HepG2 (cell line): ENCODE measurements around the gene TNNI3. TPM values are rescaled to one million over a fixed set of nuclear protein-coding genes. Genes with fewer than 3 reads are reported as not detected.

Experiments
- CTCF ChIP-seq: sonication (generic); formaldehyde crosslinking; IDR thresholded peaks from 2 replicates; pipeline ENCODE4 v1.5.0; 2020; ENCODE audit warnings: mild to moderate bottlenecking, missing genetic modification reagents, moderate library complexity
- HCFC1 ChIP-seq: fragments of 150-350 bp; IDR thresholded peaks from 2 replicates; pipeline ENCODE4 v1.6.1; 2014; ENCODE audit warnings: low read depth, low read length
- IRF9 ChIP-seq: sonication (generic); formaldehyde crosslinking; IDR thresholded peaks from 2 replicates; pipeline ENCODE4 v1.8.0; 2022; ENCODE audit warnings: missing genetic modification reagents, mild to moderate bottlenecking, borderline replicate concordance
- NFYC ChIP-seq: IDR thresholded peaks from 2 replicates; pipeline ENCODE4 v1.6.1; 2016; ENCODE audit warnings: missing genetic modification reagents, missing compliant biosample characterization
- SKI ChIP-seq: fragments of 450-650 bp; IDR thresholded peaks from one replicate; pipeline ENCODE4 v1.6.1; 2018; ENCODE audit warnings: mild to moderate bottlenecking; ENCODE audit not compliant: partially characterized antibody
- ZHX1 ChIP-seq: sonication (generic); formaldehyde crosslinking; IDR thresholded peaks from 2 replicates; pipeline ENCODE4 v1.8.1; 2022; ENCODE audit warnings: low read depth, mild to moderate bottlenecking, missing genetic modification reagents
- ZNF281 ChIP-seq: sonication (generic); formaldehyde crosslinking; IDR thresholded peaks from 2 replicates; pipeline ENCODE4 v1.4.0; 2020; ENCODE audit warnings: missing genetic modification reagents, borderline replicate concordance
- ZNF296 ChIP-seq: sonication (generic); formaldehyde crosslinking; conservative IDR thresholded peaks from 2 replicates; pipeline ENCODE4 v1.5.0; 2020; ENCODE audit warnings: mild to moderate bottlenecking, missing genetic modification reagents
- ZNF446 ChIP-seq: sonication (generic); formaldehyde crosslinking; IDR thresholded peaks from 2 replicates; pipeline ENCODE4 v1.5.0; 2020; ENCODE audit warnings: mild to moderate bottlenecking, missing genetic modification reagents
- ZNF484 ChIP-seq: sonication (generic); formaldehyde crosslinking; IDR thresholded peaks from 2 replicates; pipeline ENCODE4 v1.5.1; 2020; ENCODE audit warnings: mild to moderate bottlenecking, low read depth, missing genetic modification reagents, borderline replicate concordance
- ZNF768 ChIP-seq: sonication (generic); formaldehyde crosslinking; IDR thresholded peaks from 2 replicates; pipeline ENCODE4 v1.4.0; 2020; ENCODE audit warnings: missing genetic modification reagents
- ZNF850 ChIP-seq: sonication (generic); formaldehyde crosslinking; conservative IDR thresholded peaks from 2 replicates; pipeline ENCODE4 v1.9.0; 2021; ENCODE audit warnings: mild to moderate bottlenecking, missing genetic modification reagents
- polyA plus RNA-seq, 8 experiments: library from polyadenylated mRNA; depleted of rRNA in 3 of 8; stranded (reverse) in 7 of 8; unstranded in 1 of 8; fragments of >200 nt; fragmentation: Illumina TruSeq in 4 of 8; extraction: Trizol in 4 of 8; gene quantifications; 2 replicates each; pipeline versions ENCODE4 v1.2.1 to v1.2.3, GENCODE V29; 2011 to 2016; ENCODE audit warnings: low read depth in 4 of 8, missing spikeins in 1 of 8, mixed read lengths in 1 of 8; ENCODE audit not compliant: insufficient read depth in 1 of 8
- total RNA-seq, 5 experiments: library from RNA; depleted of rRNA; stranded (reverse); fragments of >200 nt; fragmentation: Illumina TruSeq; extraction: Trizol; gene quantifications; 2 replicates each; pipeline ENCODE4 v1.2.3, GENCODE V29; 2016; ENCODE audit warnings: low read depth in 1 of 5
- TF ChIP-seq, protein P1 (sequence below): sonication (generic); formaldehyde crosslinking; IDR thresholded peaks from 2 replicates; pipeline ENCODE4 v1.8.0; 2022; ENCODE audit warnings: missing genetic modification reagents, mild to moderate bottlenecking, moderate library complexity, borderline replicate concordance
- TF ChIP-seq, protein P2 (sequence below): sonication (generic); formaldehyde crosslinking; IDR thresholded peaks from 2 replicates; pipeline ENCODE4 v1.9.0; 2021; ENCODE audit warnings: missing genetic modification reagents, borderline replicate concordance

The TNNI3 gene
- total and polyA plus RNA-seq, 2 of the 13 experiments (the other 11 are each of a cell fraction or from before 2014, with no cell fraction given) = 3.5 to 3.7 TPM

DNA sequence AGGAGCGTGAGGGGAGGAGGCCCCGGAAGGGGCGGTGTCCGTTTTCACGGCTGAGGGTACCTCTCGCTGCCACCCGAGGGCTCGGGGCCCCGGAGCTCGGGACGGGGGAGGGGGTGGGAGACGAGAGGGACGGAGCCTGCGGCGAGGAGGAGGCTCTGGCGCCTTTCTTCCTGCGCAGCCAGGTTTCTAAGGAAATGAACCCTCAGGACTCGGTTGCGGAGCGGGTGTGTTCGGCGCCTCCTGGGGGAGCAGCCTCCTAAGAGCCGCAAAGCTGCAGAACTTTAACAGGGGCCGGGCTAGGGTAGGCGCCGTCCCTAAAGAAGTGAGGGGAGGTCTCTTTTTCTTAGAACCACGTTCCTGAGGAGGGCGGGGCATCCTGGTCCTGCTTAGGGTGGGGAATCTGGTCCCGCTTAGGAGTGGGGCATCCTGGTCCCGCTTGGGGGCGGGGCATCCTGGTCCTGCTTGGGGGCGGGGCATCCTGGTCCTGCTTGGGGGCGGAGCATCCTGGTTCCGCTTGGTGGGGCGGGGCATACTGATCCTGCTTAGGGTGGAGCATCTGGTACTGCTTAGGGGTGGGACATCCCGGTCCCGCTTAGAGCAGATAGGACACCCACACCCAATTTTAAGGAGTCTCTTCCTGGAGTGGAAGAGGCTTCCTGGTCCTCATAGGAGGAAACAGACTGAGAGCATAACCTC is 16.3 kb upstream of the TNNI3 start (continued):
- TF ChIP-seq SKI (no peak), IRF9 (CRISPR knock-in tag) (no peak), ZNF281 (no peak), ZNF296 (no peak), ZNF446 (CRISPR knock-in tag) (no peak), ZNF850 (CRISPR knock-in tag) (no peak), ZNF768 (no peak), NFYC (CRISPR knock-in tag) (no peak), CTCF (CRISPR knock-in tag) (0 out of 2 replicates have a peak, but pooled peaks have one; percentile 14), HCFC1 (no peak), ZNF484 (CRISPR knock-in tag) (no peak), ZHX1 (CRISPR knock-in tag) (no peak)
- TF ChIP-seq, protein P1, sequence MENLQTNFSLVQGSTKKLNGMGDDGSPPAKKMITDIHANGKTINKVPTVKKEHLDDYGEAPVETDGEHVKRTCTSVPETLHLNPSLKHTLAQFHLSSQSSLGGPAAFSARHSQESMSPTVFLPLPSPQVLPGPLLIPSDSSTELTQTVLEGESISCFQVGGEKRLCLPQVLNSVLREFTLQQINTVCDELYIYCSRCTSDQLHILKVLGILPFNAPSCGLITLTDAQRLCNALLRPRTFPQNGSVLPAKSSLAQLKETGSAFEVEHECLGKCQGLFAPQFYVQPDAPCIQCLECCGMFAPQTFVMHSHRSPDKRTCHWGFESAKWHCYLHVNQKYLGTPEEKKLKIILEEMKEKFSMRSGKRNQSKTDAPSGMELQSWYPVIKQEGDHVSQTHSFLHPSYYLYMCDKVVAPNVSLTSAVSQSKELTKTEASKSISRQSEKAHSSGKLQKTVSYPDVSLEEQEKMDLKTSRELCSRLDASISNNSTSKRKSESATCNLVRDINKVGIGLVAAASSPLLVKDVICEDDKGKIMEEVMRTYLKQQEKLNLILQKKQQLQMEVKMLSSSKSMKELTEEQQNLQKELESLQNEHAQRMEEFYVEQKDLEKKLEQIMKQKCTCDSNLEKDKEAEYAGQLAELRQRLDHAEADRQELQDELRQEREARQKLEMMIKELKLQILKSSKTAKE (CRISPR knock-in tag) = no peak
- TF ChIP-seq, protein P2, sequence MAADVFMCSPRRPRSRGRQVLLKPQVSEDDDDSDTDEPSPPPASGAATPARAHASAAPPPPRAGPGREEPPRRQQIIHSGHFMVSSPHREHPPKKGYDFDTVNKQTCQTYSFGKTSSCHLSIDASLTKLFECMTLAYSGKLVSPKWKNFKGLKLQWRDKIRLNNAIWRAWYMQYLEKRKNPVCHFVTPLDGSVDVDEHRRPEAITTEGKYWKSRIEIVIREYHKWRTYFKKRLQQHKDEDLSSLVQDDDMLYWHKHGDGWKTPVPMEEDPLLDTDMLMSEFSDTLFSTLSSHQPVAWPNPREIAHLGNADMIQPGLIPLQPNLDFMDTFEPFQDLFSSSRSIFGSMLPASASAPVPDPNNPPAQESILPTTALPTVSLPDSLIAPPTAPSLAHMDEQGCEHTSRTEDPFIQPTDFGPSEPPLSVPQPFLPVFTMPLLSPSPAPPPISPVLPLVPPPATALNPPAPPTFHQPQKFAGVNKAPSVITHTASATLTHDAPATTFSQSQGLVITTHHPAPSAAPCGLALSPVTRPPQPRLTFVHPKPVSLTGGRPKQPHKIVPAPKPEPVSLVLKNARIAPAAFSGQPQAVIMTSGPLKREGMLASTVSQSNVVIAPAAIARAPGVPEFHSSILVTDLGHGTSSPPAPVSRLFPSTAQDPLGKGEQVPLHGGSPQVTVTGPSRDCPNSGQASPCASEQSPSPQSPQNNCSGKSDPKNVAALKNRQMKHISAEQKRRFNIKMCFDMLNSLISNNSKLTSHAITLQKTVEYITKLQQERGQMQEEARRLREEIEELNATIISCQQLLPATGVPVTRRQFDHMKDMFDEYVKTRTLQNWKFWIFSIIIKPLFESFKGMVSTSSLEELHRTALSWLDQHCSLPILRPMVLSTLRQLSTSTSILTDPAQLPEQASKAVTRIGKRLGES = no peak
